22Rv1 (cell line): Measurements from ENCODE around the gene TRDMT1.

Experiments used
- H3K27ac ChIP-seq: fragments of 450-650 bp; 2 replicates; pipeline ENCODE4 v1.5.1; 2017
- ZFX ChIP-seq: fragments of 450-650 bp; IDR thresholded peaks from 2 replicates; pipeline ENCODE4 v1.6.1; 2017; ENCODE audit warnings: antibody characterized with exemption, borderline replicate concordance
- TF ChIP-seq, protein P1 (sequence below): fragments of 450-650 bp; IDR thresholded peaks from 2 replicates; pipeline ENCODE4 v1.5.1; 2017; ENCODE audit warnings: mild to moderate bottlenecking

TRDMT1 gene

DNA sequence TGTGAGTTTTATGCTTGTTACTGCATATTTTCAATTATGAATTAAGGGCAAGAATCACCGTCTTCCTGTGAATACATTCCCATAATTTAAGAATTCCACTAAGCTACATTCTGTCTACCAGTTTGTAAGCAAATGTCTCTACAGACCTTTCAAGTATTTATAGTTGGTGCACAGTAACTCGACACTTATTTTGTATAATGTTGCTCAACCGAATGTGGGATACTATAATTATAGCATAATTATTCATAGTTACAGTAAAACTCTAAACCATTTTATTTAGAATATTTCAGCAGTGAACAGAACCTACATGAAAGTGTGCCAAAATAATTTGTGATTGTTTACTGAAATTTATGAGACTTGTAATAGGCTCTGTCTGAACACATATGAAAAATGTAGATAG lies 54.6 kb downstream of the TRDMT1 start:
- H3K27ac ChIP-seq: peak overlapping the region; percentile 91; the same call in 1 of the 2 replicates
- no peak for TF ChIP-seq ZFX
- TF ChIP-seq, protein P1, sequence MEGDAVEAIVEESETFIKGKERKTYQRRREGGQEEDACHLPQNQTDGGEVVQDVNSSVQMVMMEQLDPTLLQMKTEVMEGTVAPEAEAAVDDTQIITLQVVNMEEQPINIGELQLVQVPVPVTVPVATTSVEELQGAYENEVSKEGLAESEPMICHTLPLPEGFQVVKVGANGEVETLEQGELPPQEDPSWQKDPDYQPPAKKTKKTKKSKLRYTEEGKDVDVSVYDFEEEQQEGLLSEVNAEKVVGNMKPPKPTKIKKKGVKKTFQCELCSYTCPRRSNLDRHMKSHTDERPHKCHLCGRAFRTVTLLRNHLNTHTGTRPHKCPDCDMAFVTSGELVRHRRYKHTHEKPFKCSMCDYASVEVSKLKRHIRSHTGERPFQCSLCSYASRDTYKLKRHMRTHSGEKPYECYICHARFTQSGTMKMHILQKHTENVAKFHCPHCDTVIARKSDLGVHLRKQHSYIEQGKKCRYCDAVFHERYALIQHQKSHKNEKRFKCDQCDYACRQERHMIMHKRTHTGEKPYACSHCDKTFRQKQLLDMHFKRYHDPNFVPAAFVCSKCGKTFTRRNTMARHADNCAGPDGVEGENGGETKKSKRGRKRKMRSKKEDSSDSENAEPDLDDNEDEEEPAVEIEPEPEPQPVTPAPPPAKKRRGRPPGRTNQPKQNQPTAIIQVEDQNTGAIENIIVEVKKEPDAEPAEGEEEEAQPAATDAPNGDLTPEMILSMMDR: no peak

DNA sequence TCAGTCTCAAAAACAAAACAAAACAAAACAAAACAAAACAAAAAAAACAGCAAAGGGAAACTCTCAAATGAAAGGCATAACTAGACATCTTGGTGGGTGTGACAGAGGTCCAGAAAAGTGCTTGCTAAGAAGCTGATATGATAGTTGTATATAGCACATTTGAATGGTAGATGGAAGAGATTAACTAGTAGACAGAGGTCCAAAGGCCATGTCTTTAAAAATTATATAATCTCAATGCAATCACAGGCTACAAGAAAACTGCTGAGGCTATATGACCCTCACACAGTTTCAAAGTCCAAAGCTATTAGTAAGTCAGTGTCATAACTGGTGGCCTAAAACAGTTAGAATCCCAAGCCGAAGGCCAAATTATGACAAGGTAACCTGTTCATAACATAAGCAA lies 56.2 kb downstream of the TRDMT1 start:
- peak overlapping the region; percentile 91 for H3K27ac ChIP-seq
- TF ChIP-seq, protein P1: no peak
- no peak for TF ChIP-seq ZFX

GRCh38 chr10:17144757-17145156 lies 56.7 kb downstream of the TRDMT1 start:
- peak overlapping the region; percentile 91 for H3K27ac ChIP-seq
- TF ChIP-seq, protein P1: no peak
- no peak for TF ChIP-seq ZFX

DNA sequence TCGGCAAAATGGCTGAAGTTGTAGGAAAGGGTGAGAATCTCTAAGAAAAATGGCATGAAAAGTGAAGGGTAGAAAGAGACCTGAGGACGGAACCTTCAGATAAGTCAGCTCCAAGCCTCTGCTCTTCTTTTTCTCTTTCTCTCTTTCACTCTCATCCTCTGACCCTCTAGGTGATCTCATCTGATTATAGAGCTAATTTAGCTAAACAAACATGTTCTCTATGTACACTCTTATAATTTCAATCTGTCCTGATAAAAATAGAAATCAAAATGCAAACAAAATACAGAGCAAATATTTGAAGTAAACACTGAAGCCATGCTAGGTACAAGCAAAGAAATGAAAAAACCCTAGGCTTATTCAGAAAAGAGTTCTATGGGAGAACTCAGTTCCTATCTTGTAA lies 57.4 kb downstream of the TRDMT1 start:
- peak overlapping the region; percentile 91 for H3K27ac ChIP-seq
- TF ChIP-seq ZFX: no peak
- TF ChIP-seq, protein P1: no peak

GRCh38 chr10:17143055-17143690 lies 58.3 kb downstream of the TRDMT1 start:
- TF ChIP-seq ZFX: no peak
- TF ChIP-seq, protein P1: no peak
- peak overlapping the region; percentile 91 for H3K27ac ChIP-seq

GRCh38 chr10:17141504-17142229 lies 59.8 kb downstream of the TRDMT1 start:
- no peak overlapping the region for H3K27ac ChIP-seq
- TF ChIP-seq, protein P1: no peak
- no peak for TF ChIP-seq ZFX

DNA sequence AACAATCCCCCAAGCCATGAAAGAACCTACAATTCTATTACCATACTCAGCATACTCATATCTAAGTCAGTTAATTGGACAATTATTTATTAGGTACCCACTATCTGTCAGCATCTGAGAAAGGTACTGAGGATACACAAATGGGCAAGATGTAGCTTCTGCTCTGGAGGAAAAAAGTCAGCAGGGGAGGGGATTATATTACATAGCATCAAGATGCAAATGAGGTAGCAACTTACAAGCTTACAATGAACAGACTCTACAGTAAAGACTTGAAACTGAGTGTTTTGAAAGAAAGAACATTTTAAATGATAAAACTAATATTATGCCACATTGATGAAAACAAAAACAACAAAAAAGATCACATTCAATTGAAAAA lies 61.1 kb downstream of the TRDMT1 start:
- TF ChIP-seq ZFX: no peak
- TF ChIP-seq, protein P1: no peak
- H3K27ac ChIP-seq: no peak overlapping the region
